ENCODE data around the gene FAM53B. TPM values are rescaled to one million over a fixed set of nuclear protein-coding genes. Genes with fewer than 3 reads are reported as not detected.

FAM53B gene
- total and polyA plus RNA-seq, 4 experiments from 2014 or later: 7.3 to 60.7 (median 49.9) TPM

DNA sequence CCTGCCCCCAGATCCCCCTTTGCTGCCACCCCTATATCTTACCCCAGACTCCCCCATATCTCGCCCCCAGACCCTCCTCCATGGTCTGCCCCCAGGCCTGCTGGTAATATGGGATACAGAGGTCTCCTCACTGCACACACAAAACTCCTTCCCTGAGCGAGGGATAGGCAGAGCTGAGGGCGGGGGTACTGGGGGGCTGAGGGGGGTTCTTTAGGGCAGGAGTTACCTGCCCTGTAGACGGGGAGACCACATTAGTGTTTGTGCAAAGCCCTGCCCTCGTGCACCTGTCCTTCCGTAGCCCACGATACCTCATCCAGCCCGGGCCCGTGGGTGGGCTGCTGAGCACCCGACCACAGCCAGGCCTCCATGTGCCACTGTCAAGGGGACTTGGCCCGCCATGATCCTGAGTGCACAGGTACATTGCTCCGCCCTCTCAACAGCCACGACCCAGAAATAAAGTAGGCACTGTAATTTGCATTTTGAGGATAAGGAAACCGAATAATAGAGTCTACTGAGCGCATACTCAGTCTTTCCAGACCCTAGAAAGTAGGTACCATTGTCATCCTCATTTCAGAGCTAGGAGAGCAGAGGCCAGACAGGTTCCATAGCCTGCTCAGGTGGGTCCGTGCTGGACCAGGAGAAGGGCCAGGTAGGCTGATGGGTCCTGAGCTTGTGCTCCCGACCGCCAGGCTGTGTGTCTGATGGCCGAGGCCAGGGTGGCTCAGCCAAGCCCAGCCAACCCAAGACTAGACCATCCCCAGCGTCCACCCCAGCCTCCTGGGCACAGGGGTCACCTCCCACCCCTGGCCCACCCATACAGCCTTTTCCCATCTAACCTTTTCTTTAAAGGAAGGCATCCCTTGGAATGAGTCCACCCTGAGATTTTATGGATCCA lies 167.4 kb downstream of the FAM53B start:
- POLR2A ChIA-PET (ENCODE audit: partially characterized antibody): no interaction called here
- H3K27me3 ChIP-seq (ENCODE audit: insufficient read depth, low read length): no peaks in the 10 kb centered on the region
- no peaks in the 10 kb centered on the region for H3K36me3 ChIP-seq (ENCODE audit: insufficient read depth, low read length)
- no peak overlapping the region for H3K4me3 Mint-ChIP-seq
- H3K9me3 ChIP-seq (ENCODE audit: control insufficient read depth in 1 of 2, low read length in 2 of 2): no peaks in the 10 kb centered on the region
- H3K9me3 Mint-ChIP-seq: peaks cover 0 to 13% (median 5%) of the 10 kb centered on the region in 8 donors
- no peaks in the 10 kb centered on the region for H3K4me1 ChIP-seq (ENCODE audit: insufficient read depth, low read length)
- no peak overlapping the region for H3K27ac ChIP-seq (ENCODE audit: low read depth, low read length)
- H3K27me3 Mint-ChIP-seq: no peaks in the 10 kb centered on the region
- DNase-seq: no peak
- H3K27ac Mint-ChIP-seq: peak overlapping the region in 3 of 7 donors; percentile 12 to 43 (median 29)
- CTCF ChIA-PET (ENCODE audit: partially characterized antibody): no interaction called here
- peaks cover 0 to 3% (median 0%) of the 10 kb centered on the region in 4 donors for H3K4me1 Mint-ChIP-seq
- H3K36me3 Mint-ChIP-seq: peaks cover 3 to 7% of the 10 kb centered on the region in 2 donors
- no peak overlapping the region for H3K4me3 ChIP-seq (ENCODE audit: low read length in 2 of 2)
- intact Hi-C loops (cut with micrococcal nuclease): no loop called here

DNA sequence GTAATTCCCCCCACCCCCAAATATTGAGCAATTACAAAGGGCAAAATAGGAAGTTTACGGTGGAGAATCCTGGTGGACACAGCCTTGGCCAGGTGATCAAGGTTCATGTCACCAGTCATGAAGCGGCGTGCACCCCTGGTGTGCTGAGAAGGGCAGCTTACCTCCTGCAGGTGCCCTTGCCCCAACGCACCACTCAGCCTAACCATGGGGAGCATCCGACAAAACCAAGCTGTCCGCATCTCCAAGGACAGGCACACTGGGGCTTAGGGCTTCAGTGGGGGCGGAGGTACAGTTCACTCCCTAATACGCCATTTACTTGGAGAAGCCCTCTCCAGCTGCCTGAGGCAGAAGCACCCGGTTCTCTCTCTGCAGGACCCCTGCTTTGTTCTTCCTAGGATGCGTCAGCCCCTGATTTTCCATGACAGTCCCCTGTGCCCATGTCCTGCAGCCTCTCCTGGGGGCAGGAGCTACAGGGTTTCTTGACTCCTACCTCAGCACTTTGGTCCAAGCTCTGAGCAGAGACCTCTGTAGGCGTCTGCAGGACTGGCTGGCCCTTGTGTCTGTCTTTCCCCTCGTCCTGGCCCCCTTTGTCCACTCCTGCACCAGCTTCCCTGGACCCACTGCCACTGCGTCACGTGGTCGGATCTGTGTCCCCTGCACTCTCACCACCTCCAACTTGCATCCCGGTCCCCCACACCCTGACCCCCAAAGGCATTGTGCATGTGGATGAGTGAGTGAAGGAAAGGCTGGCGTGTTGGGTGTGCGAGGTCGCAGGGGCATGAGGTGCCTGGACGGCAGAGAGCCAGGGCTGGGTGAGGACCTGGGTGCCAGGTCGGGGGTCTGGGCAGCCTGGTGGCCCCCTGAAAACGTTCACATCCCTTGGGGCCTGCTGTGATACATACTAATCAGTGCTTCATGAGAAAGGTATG lies 168.8 kb downstream of the FAM53B start:
- no peak overlapping the region for H3K4me3 Mint-ChIP-seq
- no peaks in the 10 kb centered on the region for H3K4me1 ChIP-seq (ENCODE audit: insufficient read depth, low read length)
- H3K4me3 ChIP-seq (ENCODE audit: low read length in 2 of 2): no peak overlapping the region
- DNase-seq: no peak
- POLR2A ChIA-PET (ENCODE audit: partially characterized antibody): no interaction called here
- H3K4me1 Mint-ChIP-seq: no peaks in the 10 kb centered on the region
- no peaks in the 10 kb centered on the region for H3K27me3 Mint-ChIP-seq
- no peak overlapping the region for H3K27ac ChIP-seq (ENCODE audit: low read depth, low read length)
- H3K9me3 ChIP-seq (ENCODE audit: control insufficient read depth in 1 of 2, low read length in 2 of 2): no peaks in the 10 kb centered on the region
- H3K9me3 Mint-ChIP-seq: peaks cover 0 to 6% (median 0%) of the 10 kb centered on the region in 8 donors
- H3K36me3 ChIP-seq (ENCODE audit: insufficient read depth, low read length): no peaks in the 10 kb centered on the region
- CTCF ChIA-PET (ENCODE audit: partially characterized antibody): no interaction called here
- H3K36me3 Mint-ChIP-seq: peaks cover 0 to 3% of the 10 kb centered on the region in 2 donors
- no peaks in the 10 kb centered on the region for H3K27me3 ChIP-seq (ENCODE audit: insufficient read depth, low read length)
- peak overlapping the region in 2 of 7 donors; percentile 13 to 24 for H3K27ac Mint-ChIP-seq
- intact Hi-C loops (cut with micrococcal nuclease): no loop called here

DNA sequence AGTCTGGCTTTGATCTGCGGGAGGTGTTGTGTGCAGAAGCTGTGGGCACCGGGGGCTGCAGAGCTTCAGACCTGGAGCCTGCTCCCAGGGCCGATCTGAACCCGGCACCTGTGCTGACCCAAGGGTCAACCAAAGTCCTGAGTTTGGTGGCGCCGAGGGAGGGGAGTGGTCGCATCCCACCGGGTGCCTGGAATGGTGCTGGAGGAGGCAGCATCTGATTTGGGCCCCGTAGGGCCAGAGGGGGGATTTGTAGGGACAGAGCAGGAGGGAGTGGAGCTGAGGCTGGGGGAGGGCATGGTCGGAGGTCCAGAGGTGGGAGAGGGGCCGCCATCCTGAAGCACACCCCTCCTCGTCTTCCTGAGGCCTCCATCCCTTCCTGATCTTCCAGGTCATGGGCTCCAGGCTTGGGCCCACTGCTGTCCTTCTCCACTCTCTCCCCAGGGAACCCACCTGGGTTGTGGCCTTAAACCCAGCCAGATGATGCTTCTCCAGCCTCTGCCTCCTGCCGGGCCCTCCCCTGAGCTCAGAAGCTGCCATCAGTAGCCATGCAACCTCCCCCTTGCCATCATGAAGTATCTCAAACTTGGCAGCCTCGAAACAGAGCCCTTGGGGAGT lies 169.6 kb downstream of the FAM53B start:
- Mint-ChIP-seq H3K27me3 (no peaks in the 10 kb centered on the region), H3K9me3 (no peaks in the 10 kb centered on the region), H3K27ac (peak overlapping the region in 1 of 7 donors; percentile 24), H3K4me3 (no peak overlapping the region), H3K36me3 (peaks cover 0 to 3% of the 10 kb centered on the region in 2 donors), H3K4me1 (no peaks in the 10 kb centered on the region)
- ChIA-PET CTCF (ENCODE audit: partially characterized antibody) (no interaction called here), POLR2A (ENCODE audit: partially characterized antibody) (no interaction called here)
- no peak overlapping the region for H3K27ac ChIP-seq (ENCODE audit: low read depth, low read length)
- no peak overlapping the region for H3K4me3 ChIP-seq (ENCODE audit: low read length in 2 of 2)
- no peaks in the 10 kb centered on the region for H3K9me3 ChIP-seq (ENCODE audit: control insufficient read depth in 1 of 2, low read length in 2 of 2)
- H3K27me3 ChIP-seq (ENCODE audit: insufficient read depth, low read length): no peaks in the 10 kb centered on the region
- no peaks in the 10 kb centered on the region for H3K36me3 ChIP-seq (ENCODE audit: insufficient read depth, low read length)
- no peaks in the 10 kb centered on the region for H3K4me1 ChIP-seq (ENCODE audit: insufficient read depth, low read length)
- DNase-seq: no peak
- intact Hi-C loops (cut with micrococcal nuclease): no loop called here

DNA sequence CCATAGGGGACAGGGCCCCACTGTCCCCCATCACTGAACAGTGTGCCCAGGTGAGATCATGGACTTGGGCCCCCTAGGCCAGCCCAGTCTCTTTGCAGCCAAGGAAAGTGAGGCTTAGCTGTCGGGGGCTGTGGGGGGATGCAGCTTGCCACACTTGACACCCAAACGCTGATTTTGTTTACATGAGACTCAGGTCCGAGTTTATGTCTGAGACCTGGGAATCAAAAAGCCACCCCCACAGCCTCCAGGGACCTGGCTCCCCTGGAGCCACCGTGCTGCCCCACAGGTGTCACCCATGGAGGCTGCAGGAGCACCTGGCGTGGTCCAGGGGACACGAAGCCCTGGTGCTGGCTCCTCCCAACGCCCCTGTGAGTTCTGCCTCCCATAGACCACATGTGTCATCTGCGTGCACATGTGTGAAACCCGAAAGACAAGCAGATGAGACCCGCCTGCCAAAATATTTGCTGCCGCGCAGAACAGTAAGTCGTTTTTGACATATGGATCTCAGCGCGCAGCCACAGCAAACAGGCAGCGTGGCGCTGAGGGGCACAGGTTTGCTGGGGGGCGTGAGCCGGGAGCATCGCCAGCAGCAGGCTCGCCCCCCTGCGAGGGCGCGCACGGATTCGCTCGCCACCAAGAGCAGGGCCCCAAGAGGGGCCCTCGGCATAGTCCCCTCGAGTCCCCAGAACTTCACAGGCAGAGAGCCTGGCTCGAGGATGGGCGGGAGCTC lies 170.3 kb downstream of the FAM53B start:
- POLR2A ChIA-PET (ENCODE audit: partially characterized antibody): no interaction called here
- CTCF ChIA-PET (ENCODE audit: partially characterized antibody): no interaction called here

DNA sequence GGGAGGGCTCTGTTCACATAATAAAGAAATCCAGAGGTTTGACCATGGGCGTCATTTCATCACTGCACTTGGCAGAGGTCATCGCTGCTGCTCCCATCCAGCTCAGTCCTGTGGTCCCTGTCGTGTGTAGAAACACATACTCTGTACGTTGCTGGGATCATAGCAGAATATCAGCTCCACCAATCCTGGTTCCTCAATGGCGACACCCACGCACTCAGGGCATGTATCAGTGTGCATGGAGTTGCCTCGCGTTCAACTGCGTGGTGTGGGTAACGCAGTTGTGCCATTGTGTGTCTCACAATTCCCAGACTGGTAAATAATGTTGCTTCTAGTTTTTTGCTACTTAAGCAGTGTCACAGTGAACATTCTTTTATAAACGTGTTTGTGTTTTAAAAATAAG lies 171.4 kb downstream of the FAM53B start:
- no peaks in the 10 kb centered on the region for H3K9me3 Mint-ChIP-seq
- no peak for DNase-seq
- H3K27me3 Mint-ChIP-seq: no peaks in the 10 kb centered on the region
- no peak overlapping the region for H3K27ac ChIP-seq (ENCODE audit: low read depth, low read length)
- H3K27me3 ChIP-seq (ENCODE audit: insufficient read depth, low read length): no peaks in the 10 kb centered on the region
- H3K4me1 ChIP-seq (ENCODE audit: insufficient read depth, low read length): no peaks in the 10 kb centered on the region
- no peaks in the 10 kb centered on the region for H3K36me3 ChIP-seq (ENCODE audit: insufficient read depth, low read length)
- no peaks in the 10 kb centered on the region for H3K4me1 Mint-ChIP-seq
- ChIA-PET POLR2A (ENCODE audit: partially characterized antibody) (no interaction called here), CTCF (ENCODE audit: partially characterized antibody) (no interaction called here)
- peaks cover 0 to 3% of the 10 kb centered on the region in 2 donors for H3K36me3 Mint-ChIP-seq
- no peak overlapping the region for H3K27ac Mint-ChIP-seq
- H3K4me3 ChIP-seq (ENCODE audit: low read length in 2 of 2): no peak overlapping the region
- H3K4me3 Mint-ChIP-seq: no peak overlapping the region
- intact Hi-C loops (cut with micrococcal nuclease): no loop called here
- H3K9me3 ChIP-seq (ENCODE audit: control insufficient read depth in 1 of 2, low read length in 2 of 2): no peaks in the 10 kb centered on the region

More for the DNA sequence above, 170.3 kb downstream of the FAM53B start:
- H3K27ac ChIP-seq (ENCODE audit: low read depth, low read length): no peak overlapping the region
- no peaks in the 10 kb centered on the region for H3K9me3 ChIP-seq (ENCODE audit: control insufficient read depth in 1 of 2, low read length in 2 of 2)
- Mint-ChIP-seq H3K27ac (no peak overlapping the region), H3K9me3 (no peaks in the 10 kb centered on the region), H3K4me3 (no peak overlapping the region), H3K36me3 (peaks cover 0 to 3% of the 10 kb centered on the region in 2 donors), H3K4me1 (no peaks in the 10 kb centered on the region), H3K27me3 (no peaks in the 10 kb centered on the region)
- H3K4me3 ChIP-seq (ENCODE audit: low read length in 2 of 2): no peak overlapping the region
- intact Hi-C loops (cut with micrococcal nuclease): no loop called here
- H3K4me1 ChIP-seq (ENCODE audit: insufficient read depth, low read length): no peaks in the 10 kb centered on the region
- H3K27me3 ChIP-seq (ENCODE audit: insufficient read depth, low read length): no peaks in the 10 kb centered on the region
- no peak for DNase-seq
- H3K36me3 ChIP-seq (ENCODE audit: insufficient read depth, low read length): no peaks in the 10 kb centered on the region

DNA sequence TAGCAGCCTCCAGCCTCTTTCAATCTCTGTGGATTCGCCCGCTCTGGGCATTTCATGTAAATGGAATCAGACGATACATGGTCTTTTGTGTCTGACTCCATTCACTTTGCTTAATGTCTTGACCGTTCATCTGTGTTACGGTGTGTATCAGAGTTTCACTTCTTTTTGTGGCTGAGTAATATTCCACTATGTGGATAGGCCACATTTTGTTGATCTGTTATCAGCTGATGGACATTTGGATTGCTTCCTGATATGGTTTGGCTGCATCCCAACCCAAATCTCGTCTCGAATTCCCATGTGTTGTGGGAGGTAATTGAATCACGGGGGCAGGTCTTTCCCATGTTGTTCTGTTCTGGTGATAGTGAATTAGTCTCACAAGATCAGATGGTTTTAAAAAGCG lies 173.5 kb downstream of the FAM53B start:
- Histone ChIP-seq H3K36me3 (ENCODE audit: insufficient read depth, low read length) (no peaks in the 10 kb centered on the region), H3K4me3 (ENCODE audit: low read length in 2 of 2) (no peak overlapping the region), H3K27me3 (ENCODE audit: insufficient read depth, low read length) (no peaks in the 10 kb centered on the region), H3K9me3 (ENCODE audit: control insufficient read depth in 1 of 2, low read length in 2 of 2) (no peaks in the 10 kb centered on the region), H3K27ac (ENCODE audit: low read depth, low read length) (no peak overlapping the region), H3K4me1 (ENCODE audit: insufficient read depth, low read length) (no peaks in the 10 kb centered on the region)
- Mint-ChIP-seq H3K9me3 (no peaks in the 10 kb centered on the region), H3K4me1 (no peaks in the 10 kb centered on the region), H3K36me3 (peaks cover 0 to 3% of the 10 kb centered on the region in 2 donors), H3K4me3 (no peak overlapping the region), H3K27me3 (no peaks in the 10 kb centered on the region), H3K27ac (peak overlapping the region in 1 of 7 donors; percentile 37)
- ChIA-PET POLR2A (ENCODE audit: partially characterized antibody) (no interaction called here), CTCF (ENCODE audit: partially characterized antibody) (no interaction called here)
- no peak for DNase-seq
- intact Hi-C loops (cut with micrococcal nuclease): no loop called here

All from CD4-positive, alpha-beta memory T cell (primary cell).